HEK293 (cell line): Measurements from ENCODE around the gene SELENOI.

Experiments
- CTCF ChIP-seq: fragments of 450-650 bp; formaldehyde crosslinking; IDR thresholded peaks from 2 replicates; pipeline ENCODE4 v1.5.1; 2016; ENCODE audit warnings: missing biosample characterization, missing genetic modification characterization
- ZNF366 ChIP-seq: fragments of 450-650 bp; formaldehyde crosslinking; conservative IDR thresholded peaks from 2 replicates; pipeline ENCODE4 v1.5.1; 2016; ENCODE audit warnings: missing biosample characterization, missing genetic modification characterization
- ZNF707 ChIP-seq: fragments of 450-650 bp; formaldehyde crosslinking; IDR thresholded peaks from 2 replicates; pipeline ENCODE4 v1.5.1; 2016; ENCODE audit warnings: missing biosample characterization, missing genetic modification characterization
- ZSCAN23 ChIP-seq: fragments of 450-650 bp; formaldehyde crosslinking; IDR thresholded peaks from 2 replicates; pipeline ENCODE4 v1.5.1; 2016; ENCODE audit warnings: missing biosample characterization, missing genetic modification characterization
- ZSCAN30 ChIP-seq: fragments of 450-650 bp; IDR thresholded peaks from 2 replicates; pipeline ENCODE4 v1.5.1; 2018; ENCODE audit warnings: missing biosample characterization, mild to moderate bottlenecking, missing genetic modification characterization, moderate library complexity

GRCh38 chr2:26429779-26430578 lies 84.0 kb downstream of the SELENOI start:
- TF ChIP-seq CTCF (tag by site-specific recombination): no peak
- no peak for TF ChIP-seq ZNF707
- TF ChIP-seq ZSCAN30 (tag by site-specific recombination): no peak
- no peak for TF ChIP-seq ZSCAN23 (tag by site-specific recombination)
- TF ChIP-seq ZNF366: no peak
